Endothelial cell of hepatic sinusoid (primary cell): ENCODE results near the gene ADGRD1.

Experiments
- in situ Hi-C: cut with HindIII; loops from 2 replicates; pipeline ENCODE4 v1.10.0; 2017; ENCODE audit warnings: low sequenced_read_pairs

Gene ADGRD1

DNA sequence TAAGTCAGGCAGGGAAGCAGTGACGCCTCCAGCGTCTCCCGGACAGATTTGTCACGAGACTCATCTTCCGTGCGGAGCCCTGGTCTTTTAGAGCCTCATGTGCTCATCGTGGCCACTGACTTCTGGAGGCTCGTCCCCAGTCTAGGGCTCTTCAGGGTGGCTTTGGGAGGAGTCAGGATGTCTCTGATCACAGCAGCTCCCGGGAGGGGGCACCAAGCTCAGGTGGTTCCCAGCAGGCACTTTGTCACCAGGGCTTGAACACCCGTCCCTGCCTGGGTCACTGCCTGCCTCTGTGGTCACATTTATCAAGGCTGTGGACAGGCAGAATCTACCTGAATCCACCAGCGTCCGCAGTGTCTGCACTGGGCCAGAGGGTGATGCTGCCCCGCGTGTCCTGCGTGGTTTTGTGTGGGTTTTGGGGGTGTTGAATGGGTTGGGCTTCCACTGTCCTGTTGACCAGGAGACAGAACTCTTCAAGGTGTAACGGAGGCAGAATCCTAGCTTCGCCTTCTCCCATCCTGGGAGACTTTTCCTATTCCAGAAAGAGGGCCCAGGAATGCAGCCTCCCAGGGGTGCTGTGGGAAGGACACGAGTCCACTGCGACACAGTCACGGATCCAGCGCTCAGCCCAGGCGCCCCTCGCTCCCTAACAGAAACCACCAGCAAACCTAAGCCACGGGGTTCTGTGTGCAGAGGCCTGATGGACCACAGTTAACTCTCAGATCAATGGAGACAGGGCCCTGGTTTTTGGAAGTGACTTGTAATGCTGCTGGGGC is 132.3 kb downstream of the ADGRD1 start:
- in situ Hi-C loops, result loop anchor here (10.0 kb wide), 1 partner anchor 51 kb away; no protein-coding TSS in a partner anchor

- in situ Hi-C loops, result loop anchor here (10.0 kb wide), 1 partner anchor 53 kb away; no protein-coding TSS in a partner anchor
These were observed 133.7 kb downstream of the ADGRD1 start for GRCh38 chr12:131087302-131087818.

DNA sequence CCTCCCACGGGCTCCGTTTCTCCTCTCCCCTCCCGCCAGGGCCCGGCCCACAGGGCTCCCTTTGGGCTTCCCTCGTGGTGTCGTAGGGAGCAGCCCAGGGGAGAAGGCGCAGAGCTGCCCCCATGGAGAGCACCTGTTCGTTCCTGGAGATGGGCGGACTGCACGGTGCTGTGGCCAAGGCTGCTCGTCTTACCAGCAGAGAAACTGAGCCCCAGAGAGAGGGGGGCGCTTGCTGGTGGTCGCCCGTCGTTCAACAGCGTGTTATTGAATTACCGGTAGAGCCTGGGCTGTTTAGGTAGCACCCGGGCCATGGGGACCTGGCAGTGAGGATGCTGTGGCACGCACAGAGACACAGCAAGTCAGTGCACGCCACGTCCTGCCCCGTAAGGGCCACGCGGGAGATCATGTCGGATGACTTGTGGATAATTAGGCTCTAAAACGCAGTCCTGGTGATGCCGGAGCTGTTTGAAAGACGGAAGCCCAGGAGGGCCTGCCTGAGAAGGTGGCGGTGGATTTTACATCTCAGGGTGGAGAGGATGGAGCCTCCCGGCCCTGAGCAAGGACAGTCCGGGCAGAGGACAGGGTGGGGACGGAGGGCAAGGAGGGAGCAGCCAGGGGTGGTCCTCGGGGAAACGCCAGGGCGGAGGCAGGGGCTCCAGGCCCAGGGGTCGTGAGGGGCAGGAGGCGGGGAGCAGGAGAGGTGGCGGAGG is 134.4 kb downstream of the ADGRD1 start:
- in situ Hi-C loops, result loop anchor here (10.0 kb wide), 1 partner anchor 53 kb away; no protein-coding TSS in a partner anchor

DNA sequence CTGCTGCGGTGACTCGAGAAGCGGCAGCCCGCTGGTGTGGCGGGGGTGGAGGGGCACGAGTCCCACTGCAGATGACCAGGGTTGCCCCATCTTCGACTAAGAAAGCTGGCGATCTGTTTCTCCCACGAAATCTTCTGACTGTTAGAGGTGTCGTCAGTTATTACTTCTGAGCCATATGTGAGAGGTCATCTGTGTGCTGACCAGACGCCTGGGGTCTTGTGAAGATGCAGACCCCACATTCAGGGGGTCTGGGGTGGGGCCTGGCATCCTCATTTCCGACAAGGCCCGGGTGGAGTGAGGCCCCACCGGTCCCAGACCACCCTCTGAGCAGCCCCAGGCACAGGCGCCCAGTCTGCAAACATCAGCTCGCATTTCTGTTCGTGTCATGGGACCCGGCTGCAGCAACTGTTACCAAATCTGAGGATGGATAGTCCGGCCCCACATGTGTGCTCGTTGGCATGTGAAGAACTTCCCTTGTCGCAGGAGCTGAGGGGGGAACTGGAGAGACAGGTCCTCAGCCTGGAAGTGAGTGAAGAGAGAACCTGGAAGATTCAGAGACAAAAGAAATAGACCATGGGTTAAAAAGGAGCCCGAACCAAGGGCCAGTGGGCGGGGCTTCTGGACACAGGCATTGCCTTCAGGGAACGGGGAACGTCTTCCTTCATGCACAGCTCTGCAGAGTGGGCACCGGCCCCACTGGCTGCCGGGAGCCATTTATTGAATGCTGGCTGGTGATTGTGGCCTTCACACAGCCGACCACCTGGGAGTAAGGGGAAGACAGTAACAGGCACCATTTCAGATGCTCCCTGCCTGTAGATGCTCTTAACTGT is 135.2 kb downstream of the ADGRD1 start:
- in situ Hi-C loops, result loop anchor here (10.0 kb wide), 1 partner anchor 54 kb away; no protein-coding TSS in a partner anchor

DNA sequence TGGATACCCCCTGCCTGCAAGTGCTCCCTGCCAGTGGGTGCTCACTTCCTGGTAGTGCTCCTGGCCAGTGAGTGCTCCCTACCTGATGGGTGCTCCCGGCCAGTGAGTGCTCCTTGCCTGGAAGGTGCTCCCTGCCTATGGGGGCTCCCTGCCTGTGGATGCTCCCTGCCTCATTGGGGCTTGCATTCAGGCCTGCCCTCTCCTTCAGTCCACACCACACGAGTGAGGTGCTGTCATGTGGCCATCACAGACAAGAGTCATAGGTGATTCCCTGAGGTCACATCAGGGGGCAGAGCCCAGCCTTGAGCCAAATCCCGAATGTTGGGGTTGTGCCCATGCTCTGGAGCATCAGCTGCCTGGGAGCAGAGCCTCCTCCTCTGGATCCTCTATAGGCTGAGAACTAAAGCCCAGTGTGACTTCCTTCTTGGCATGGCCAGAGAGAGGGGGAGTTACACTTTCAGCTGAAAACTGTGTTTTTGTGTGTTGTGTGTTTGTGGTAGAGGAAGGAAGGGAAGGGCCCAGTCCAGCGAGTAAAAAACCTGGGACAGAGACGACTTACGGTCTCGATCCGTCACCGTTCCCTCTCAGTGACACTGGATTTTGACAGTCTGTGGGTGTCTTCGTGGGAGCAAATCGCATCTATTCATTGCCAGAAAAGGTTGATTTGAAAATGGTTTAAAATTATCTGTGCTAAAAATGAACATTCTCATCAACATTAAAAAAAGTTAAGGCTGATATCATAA is 136.0 kb downstream of the ADGRD1 start:
- in situ Hi-C loops, result loop anchor here (10.0 kb wide), 1 partner anchor 55 kb away; no protein-coding TSS in a partner anchor

- in situ Hi-C loops, result no loop called here
These were observed 136.8 kb downstream of the ADGRD1 start for GRCh38 chr12:131090274-131091210.

GRCh38 chr12:131091413-131091975 is 137.8 kb downstream of the ADGRD1 start:
- in situ Hi-C loops, result no loop called here

- in situ Hi-C loops, result no loop called here
These were observed 138.4 kb downstream of the ADGRD1 start for GRCh38 chr12:131091976-131092691.

GRCh38 chr12:131092901-131093603 is 139.3 kb downstream of the ADGRD1 start:
- in situ Hi-C loops, result no loop called here

DNA sequence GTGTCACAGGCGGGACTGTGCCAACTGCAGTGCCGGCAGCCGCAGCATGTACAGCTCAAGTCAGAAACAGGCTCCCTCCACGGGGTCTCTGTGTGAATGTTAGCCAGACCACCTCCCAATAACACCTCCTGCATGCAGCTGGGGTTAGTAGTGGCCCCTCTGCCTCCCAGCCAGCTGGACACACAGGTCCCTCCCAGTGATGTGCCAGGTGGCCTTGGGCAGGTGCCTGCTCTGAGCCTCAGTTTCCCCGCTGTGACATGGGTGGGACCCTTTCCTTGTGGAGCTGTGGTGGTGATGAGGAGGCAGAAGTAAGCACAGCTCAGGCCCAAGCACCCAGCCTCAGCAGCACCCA is 139.9 kb downstream of the ADGRD1 start:
- in situ Hi-C loops, result no loop called here

DNA sequence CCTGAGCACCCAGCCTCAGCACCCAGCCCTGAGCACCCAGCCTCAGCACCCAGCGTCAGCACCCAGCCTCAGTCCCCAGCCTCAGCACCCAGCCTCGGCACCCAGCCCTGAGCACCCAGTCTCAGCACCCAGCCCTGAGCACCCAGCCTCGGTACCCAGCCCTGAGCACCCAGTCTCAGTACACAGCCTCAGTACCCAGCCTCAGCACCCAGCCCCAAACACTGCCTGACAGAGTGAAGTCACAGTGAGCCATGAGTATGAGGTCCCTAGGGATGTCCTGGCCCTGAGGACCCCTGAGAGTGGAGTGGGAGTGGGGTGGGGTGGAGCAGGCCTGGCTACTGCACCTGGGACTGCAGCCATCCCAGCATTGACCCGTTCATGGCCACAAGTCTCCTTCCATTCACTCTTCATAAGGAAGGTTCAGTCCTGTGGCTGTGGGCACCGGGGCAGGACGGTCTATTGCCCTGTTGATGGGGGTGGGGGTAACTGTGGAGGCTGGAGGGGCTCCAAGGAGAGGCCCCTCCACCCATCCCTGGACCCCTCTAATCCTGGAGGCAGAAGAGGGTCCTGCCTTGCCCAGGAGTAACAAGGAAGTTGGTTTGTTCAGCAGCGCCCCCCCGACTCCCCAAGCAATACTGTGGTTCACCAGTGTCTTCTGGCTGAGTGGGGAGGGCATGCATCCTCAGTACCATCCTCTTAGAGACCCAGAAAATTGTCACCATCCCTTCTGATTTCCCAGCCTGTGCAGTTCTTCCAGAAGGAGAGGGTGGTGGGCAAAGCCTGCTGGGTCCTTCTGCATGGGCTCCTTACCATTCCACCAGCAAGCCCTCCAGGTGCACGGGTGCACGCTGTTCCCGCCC is 140.5 kb downstream of the ADGRD1 start:
- in situ Hi-C loops, result no loop called here

- in situ Hi-C loops, result no loop called here
These were observed 141.4 kb downstream of the ADGRD1 start for GRCh38 chr12:131094831-131095805.

DNA sequence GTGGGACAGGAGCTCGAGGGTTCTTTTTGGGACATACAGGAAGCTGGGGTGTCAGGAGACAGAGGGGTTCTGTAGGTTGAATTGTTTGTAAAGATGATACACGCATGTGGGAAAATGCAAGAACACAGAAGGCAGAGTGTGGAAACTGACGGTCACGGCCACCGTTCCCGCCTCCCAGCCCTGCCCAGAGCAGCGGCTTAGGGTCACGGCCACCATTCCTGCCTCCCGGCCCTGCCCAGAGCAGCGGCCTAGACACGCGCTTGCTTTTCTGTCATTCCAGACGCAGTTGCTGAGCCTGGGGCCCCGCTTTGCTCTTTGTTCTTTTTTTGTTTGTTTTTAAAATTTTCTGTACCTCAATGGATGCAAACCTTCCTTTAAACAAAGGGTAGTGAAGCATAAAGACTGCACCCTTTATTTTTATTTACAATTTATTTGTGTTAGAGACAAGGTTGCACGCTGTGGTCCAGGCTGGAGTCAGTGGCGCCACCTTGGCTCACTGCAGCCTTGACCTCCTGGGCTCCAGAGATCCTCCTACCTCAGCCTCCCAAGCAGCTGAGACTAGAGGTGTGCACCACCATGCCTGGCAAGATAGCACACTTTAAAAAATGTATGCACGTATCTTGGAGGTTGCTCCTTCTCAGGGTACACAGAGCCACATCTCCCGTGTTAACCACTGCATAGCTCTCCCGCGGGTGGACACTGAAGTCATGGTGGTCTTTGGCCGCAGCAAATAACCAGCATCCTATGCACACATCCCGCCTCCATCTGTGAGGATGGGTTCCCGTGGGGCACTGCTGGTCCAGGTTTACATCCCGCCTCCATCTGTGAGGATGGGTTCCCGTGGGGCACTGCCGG is 142.3 kb downstream of the ADGRD1 start:
- in situ Hi-C loops, result no loop called here

DNA sequence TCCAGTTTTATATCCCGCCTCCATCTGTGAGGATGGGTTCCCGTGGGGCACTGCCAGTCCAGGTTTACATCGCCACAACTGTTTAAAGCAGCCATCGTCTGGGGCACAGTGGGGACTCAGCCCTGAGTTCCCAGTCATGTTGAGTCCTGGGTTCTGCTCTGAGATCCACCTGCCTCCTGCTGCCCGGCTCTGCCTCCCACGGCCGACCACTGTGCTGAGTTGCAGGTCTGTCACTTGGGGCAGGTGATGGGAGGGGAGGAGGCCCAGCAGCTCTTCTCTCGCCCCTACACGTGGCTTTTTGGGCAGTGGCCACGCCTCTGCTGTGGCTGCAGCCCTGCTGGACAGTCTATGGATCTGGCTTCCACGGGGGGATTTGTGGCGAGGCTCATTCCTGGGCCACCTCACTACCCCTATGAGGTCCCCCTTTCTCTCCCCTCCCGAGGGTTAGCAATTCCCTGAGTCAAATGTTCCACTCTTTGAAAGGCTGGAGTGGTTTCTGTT is 143.0 kb downstream of the ADGRD1 start:
- in situ Hi-C loops, result no loop called here
